ENCODE results near the gene ADGRL2.

Gene ADGRL2

GRCh38 chr1:81833722-81834121, 33.0 kb downstream of the ADGRL2 start:
- TF ChIP-seq, protein P1, sequence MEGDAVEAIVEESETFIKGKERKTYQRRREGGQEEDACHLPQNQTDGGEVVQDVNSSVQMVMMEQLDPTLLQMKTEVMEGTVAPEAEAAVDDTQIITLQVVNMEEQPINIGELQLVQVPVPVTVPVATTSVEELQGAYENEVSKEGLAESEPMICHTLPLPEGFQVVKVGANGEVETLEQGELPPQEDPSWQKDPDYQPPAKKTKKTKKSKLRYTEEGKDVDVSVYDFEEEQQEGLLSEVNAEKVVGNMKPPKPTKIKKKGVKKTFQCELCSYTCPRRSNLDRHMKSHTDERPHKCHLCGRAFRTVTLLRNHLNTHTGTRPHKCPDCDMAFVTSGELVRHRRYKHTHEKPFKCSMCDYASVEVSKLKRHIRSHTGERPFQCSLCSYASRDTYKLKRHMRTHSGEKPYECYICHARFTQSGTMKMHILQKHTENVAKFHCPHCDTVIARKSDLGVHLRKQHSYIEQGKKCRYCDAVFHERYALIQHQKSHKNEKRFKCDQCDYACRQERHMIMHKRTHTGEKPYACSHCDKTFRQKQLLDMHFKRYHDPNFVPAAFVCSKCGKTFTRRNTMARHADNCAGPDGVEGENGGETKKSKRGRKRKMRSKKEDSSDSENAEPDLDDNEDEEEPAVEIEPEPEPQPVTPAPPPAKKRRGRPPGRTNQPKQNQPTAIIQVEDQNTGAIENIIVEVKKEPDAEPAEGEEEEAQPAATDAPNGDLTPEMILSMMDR (IDR thresholded peaks at IDR 0.05; ENCODE audit: low read length, missing control alignments): no peak
- DNase-seq (ENCODE audit: low read depth): peak; percentile 74
- H3K4me3 ChIP-seq (replicated peaks; ENCODE audit: low read depth, low read length): no peak overlapping the region

DNA sequence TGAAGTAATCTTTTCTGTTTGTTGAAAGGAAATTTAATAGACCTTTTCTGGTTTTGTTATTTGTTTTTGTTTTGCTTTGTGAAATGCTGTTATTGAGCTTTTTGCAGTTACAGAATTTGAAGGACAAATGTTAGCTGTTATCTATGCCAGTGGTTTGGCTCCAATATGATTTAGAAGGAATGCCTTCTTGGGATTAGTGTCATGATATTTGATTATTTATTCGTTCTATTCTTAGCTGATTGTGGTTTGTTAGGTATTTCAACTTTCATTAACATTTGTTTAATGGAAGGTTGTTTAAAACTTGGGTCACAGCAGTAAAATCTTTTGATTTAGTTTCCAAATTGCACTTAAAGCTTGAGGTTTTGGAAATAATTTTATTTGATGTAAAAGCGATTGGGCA, 33.5 kb downstream of the ADGRL2 start:
- DNase-seq (ENCODE audit: low read depth): peak; percentile 34
- no peak overlapping the region for H3K4me3 ChIP-seq (replicated peaks; ENCODE audit: low read depth, low read length)
- TF ChIP-seq, protein P1 (IDR thresholded peaks at IDR 0.05; ENCODE audit: low read length, missing control alignments): no peak

- TF ChIP-seq, protein P1 (IDR thresholded peaks at IDR 0.05; ENCODE audit: low read length, missing control alignments): no peak
- peak overlapping the region; percentile 19 for H3K4me3 ChIP-seq (replicated peaks; ENCODE audit: low read depth, low read length)
- DNase-seq (ENCODE audit: low read depth): peak; percentile 92
Observed at GRCh38 chr1:81834921-81835698, 34.4 kb downstream of the ADGRL2 start.

- H3K4me3 ChIP-seq (replicated peaks; ENCODE audit: low read depth, low read length): no peak overlapping the region
- TF ChIP-seq, protein P1 (IDR thresholded peaks at IDR 0.05; ENCODE audit: low read length, missing control alignments): no peak
- peak; percentile 29 for DNase-seq (ENCODE audit: low read depth)
Observed at GRCh38 chr1:81836007-81836626, 35.4 kb downstream of the ADGRL2 start.

DNA sequence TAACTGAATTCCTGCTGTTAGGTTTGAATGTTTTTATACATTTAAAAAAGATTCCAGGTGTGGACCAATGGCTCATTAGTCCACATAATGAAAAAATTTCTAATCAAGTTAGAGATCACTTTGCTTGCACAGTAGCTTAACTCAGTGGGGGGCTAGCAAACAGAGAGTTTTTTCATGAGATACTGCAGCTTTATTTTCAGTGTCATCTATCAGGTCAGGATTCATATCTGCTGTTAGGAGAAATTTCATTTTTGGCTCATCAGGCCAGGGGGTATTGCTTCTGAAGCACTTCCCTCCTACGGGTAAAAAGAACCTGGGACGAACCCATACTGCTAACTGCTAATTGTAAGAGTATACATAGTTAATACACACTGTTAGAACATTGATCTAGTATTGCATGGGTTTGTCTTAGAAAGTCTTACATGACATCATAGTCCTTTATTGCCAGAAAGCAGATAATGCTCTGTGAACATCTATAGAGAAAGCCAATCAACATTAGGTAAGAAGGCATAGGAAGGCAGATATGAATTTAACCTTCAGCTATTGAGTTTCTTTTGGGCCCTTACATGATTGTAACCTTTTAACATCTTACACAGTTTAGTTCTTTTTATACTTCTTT, 38.0 kb downstream of the ADGRL2 start:
- DNase-seq (ENCODE audit: low read depth): no peak
- no peak overlapping the region for H3K4me3 ChIP-seq (replicated peaks; ENCODE audit: low read depth, low read length)
- TF ChIP-seq, protein P1 (IDR thresholded peaks at IDR 0.05; ENCODE audit: low read length, missing control alignments): no peak

GRCh38 chr1:81840805-81841204, 40.1 kb downstream of the ADGRL2 start:
- DNase-seq (ENCODE audit: low read depth): no peak
- H3K4me3 ChIP-seq (replicated peaks; ENCODE audit: low read depth, low read length): no peak overlapping the region
- TF ChIP-seq, protein P1 (IDR thresholded peaks at IDR 0.05; ENCODE audit: low read length, missing control alignments): no peak
